ENCODE measurements around the gene ORC5. TPM values are rescaled to one million over a fixed set of nuclear protein-coding genes. Genes with fewer than 3 reads are reported as not detected.

ORC5 gene
- total RNA-seq, 1 experiment from 2014 or later: 25.9 TPM

DNA sequence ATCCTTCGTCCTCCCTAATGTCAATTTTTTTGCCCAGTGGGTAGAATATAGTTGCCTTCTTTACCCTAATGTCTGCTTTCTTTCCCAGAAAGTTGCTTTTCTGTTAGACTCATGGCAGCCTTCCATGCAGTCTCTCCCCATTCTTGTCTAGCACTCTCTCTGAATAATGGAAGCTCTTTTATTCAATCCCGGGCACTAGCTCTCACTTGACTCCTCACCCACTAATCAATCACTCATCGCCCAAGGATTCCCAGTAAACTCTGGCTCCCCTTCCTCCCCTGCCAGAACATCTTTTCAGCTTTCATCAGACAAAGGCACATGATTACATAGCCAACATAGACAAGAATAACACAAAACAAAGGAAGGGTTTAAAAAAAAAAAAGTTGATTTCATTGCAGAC is 118.2 kb downstream of the ORC5 start:
- WGBS (ENCODE audit: extremely low coverage, insufficient read length, low lambda C conversion rate): no CpG with 5 or more reads among the region's 3 CpGs
- Mint-ChIP-seq H3K27me3 (ENCODE audit: low read depth) (peaks cover 5% of the 10 kb centered on the region), H3K36me3 (ENCODE audit: insufficient read depth in 1 of 3, low read depth in 3 of 3) (no peaks in the 10 kb centered on the region; a peak in 1 of 7 replicates), H3K27ac (no peak overlapping the region), H3K4me1 (no peaks in the 10 kb centered on the region), H3K9me3 (peaks cover 3 to 4% of the 10 kb centered on the region in 2 experiments; a peak in 2 of 5 replicates), H3K4me3 (no peak overlapping the region)
- H2BK12ac ChIP-seq (ENCODE audit: insufficient read length, low read depth, low read length): no peak overlapping the region
- TF ChIP-seq, protein P1, sequence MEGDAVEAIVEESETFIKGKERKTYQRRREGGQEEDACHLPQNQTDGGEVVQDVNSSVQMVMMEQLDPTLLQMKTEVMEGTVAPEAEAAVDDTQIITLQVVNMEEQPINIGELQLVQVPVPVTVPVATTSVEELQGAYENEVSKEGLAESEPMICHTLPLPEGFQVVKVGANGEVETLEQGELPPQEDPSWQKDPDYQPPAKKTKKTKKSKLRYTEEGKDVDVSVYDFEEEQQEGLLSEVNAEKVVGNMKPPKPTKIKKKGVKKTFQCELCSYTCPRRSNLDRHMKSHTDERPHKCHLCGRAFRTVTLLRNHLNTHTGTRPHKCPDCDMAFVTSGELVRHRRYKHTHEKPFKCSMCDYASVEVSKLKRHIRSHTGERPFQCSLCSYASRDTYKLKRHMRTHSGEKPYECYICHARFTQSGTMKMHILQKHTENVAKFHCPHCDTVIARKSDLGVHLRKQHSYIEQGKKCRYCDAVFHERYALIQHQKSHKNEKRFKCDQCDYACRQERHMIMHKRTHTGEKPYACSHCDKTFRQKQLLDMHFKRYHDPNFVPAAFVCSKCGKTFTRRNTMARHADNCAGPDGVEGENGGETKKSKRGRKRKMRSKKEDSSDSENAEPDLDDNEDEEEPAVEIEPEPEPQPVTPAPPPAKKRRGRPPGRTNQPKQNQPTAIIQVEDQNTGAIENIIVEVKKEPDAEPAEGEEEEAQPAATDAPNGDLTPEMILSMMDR (conservative IDR thresholded peaks at IDR 0.05): no peak
- no peak overlapping the region for H3K14ac ChIP-seq (ENCODE audit: insufficient read depth, low read length)
- H3K23ac ChIP-seq (ENCODE audit: insufficient read length, low read depth, low read length): no peak overlapping the region
- no peak for DNase-seq
- H4K5ac ChIP-seq (ENCODE audit: insufficient read length, low read depth, low read length): no peak overlapping the region
- no peaks in the 10 kb centered on the region for H3K79me2 ChIP-seq (ENCODE audit: insufficient read depth, low read length)
- H3K4ac ChIP-seq (ENCODE audit: low read depth, low read length): no peak overlapping the region
- H2BK120ac ChIP-seq (ENCODE audit: low read depth, low read length, poor library complexity, severe bottlenecking): no peak overlapping the region
- no peak overlapping the region for H3K27ac ChIP-seq (ENCODE audit: insufficient read length, low read depth, low read length)
- no peak overlapping the region for H2BK5ac ChIP-seq (ENCODE audit: insufficient read length, low read length)
- no peak overlapping the region for H2AFZ ChIP-seq (ENCODE audit: low read length)
- H4K91ac ChIP-seq (ENCODE audit: insufficient read length, low read depth, low read length): no peak overlapping the region
- H3K18ac ChIP-seq (ENCODE audit: insufficient read length, low read depth, low read length): no peak overlapping the region
- H3K27me3 ChIP-seq (ENCODE audit: insufficient read depth, low read length): no peaks in the 10 kb centered on the region
- H2BK20ac ChIP-seq (ENCODE audit: low read depth, low read length, poor library complexity, severe bottlenecking): no peak overlapping the region
- no peak overlapping the region for H4K8ac ChIP-seq (replicated peaks; ENCODE audit: insufficient read length, low read depth, low read length)
- H3K79me1 ChIP-seq (ENCODE audit: insufficient read depth, low read depth, low read length, poor library complexity, severe bottlenecking): no peaks in the 10 kb centered on the region
- no peak overlapping the region for H2AK5ac ChIP-seq (ENCODE audit: insufficient read length, low read length)
- no peak overlapping the region for H3K56ac ChIP-seq (ENCODE audit: insufficient read length, low read depth, low read length)
- H3K23me2 ChIP-seq (ENCODE audit: insufficient read length, low read depth, low read length, poor library complexity, severe bottlenecking): no peaks in the 10 kb centered on the region
- H2BK15ac ChIP-seq (ENCODE audit: low read depth, low read length): no peak overlapping the region
- no peaks in the 10 kb centered on the region for H3K9me3 ChIP-seq (ENCODE audit: control insufficient read depth, low read depth, low read length)
- H3T11ph ChIP-seq (ENCODE audit: low read length): no peak overlapping the region
- H3K9ac ChIP-seq (ENCODE audit: extremely low read depth, insufficient read length, low read length): no peak overlapping the region
- no peaks in the 10 kb centered on the region for H4K20me1 ChIP-seq (ENCODE audit: control insufficient read depth, insufficient read depth, insufficient read length)
- no peaks in the 10 kb centered on the region for H3K4me1 ChIP-seq (ENCODE audit: insufficient read depth, low read length)
- H3K4me2 ChIP-seq (ENCODE audit: insufficient read depth, insufficient read length, low read length): no peak overlapping the region
